H1 (cell line): ENCODE data around the gene GMCL2. TPM values are rescaled to one million over a fixed set of nuclear protein-coding genes. Genes with fewer than 3 reads are reported as not detected.

Source experiments
- CTCF ChIA-PET: fragments of 300-600 bp; sonication (Branson Sonifier 250); formaldehyde crosslinking; loops from one replicate; lab custom pipeline; 2021; ENCODE audit not compliant: partially characterized antibody; lab: Charles Lee
- POLR2A ChIA-PET: fragments of 300-600 bp; sonication (Branson Sonifier 250); formaldehyde crosslinking; loops from one replicate; lab custom pipeline; 2021; ENCODE audit warnings: inconsistent platforms; ENCODE audit not compliant: partially characterized antibody; lab: Charles Lee
- DNase-seq, 2 experiments: peaks; one replicate each; pipeline versions ENCODE4 v3.0.0 to v3.0.0-alpha.2; 2010 to 2022; ENCODE audit warnings: low spot score in 2 of 2, low read depth in 1 of 2, mixed read lengths in 1 of 2
- FAIRE-seq: peaks from 2 replicates; lab custom pipeline; 2011; peaks lifted over from hg19 to GRCh38; lab: Jason Lieb, UNC
- H2AFZ ChIP-seq: 2 replicates; pipeline ENCODE4 v1.8.1; 2012; ENCODE audit warnings: low read length, inconsistent platforms
- H2AK5ac ChIP-seq: 2 replicates; pipeline ENCODE4 v1.6.1; 2013; ENCODE audit warnings: low read depth, low read length
- H2BK120ac ChIP-seq: replicated peaks from 2 replicates; pipeline ENCODE3; 2013; ENCODE audit warnings: low read depth, low read length, inconsistent platforms
- H2BK12ac ChIP-seq: 2 replicates; pipeline ENCODE4 v1.6.1; 2013; ENCODE audit warnings: low read depth, low read length
- H2BK15ac ChIP-seq: 2 replicates; pipeline ENCODE4 v1.6.1; 2013; ENCODE audit warnings: low read length
- H2BK20ac ChIP-seq: 2 replicates; pipeline ENCODE4 v1.6.1; 2013; ENCODE audit warnings: low read length
- H2BK5ac ChIP-seq: 2 replicates; pipeline ENCODE4 v1.6.1; 2013; ENCODE audit warnings: low read depth, low read length
- H3K14ac ChIP-seq: 2 replicates; pipeline ENCODE4 v1.6.1; 2013; ENCODE audit warnings: inconsistent platforms; ENCODE audit not compliant: insufficient read length
- H3K18ac ChIP-seq: 2 replicates; pipeline ENCODE4 v1.6.1; 2013; ENCODE audit warnings: low read length; ENCODE audit errors: extremely low read depth
- H3K23ac ChIP-seq: 2 replicates; pipeline ENCODE4 v1.6.1; 2013; ENCODE audit warnings: inconsistent platforms; ENCODE audit not compliant: insufficient read length
- H3K23me2 ChIP-seq: 2 replicates; pipeline ENCODE4 v1.6.1; 2013; ENCODE audit warnings: low read depth, low read length
- H3K27ac ChIP-seq: 2 replicates; pipeline ENCODE4 v1.6.1; 2011; ENCODE audit warnings: low read depth, low read length, inconsistent platforms
- H3K27me3 ChIP-seq, 4 experiments: replicated peaks in 1 of 4; 1 replicate in 1 of 4; 2 replicates in 3 of 4; pipeline versions ENCODE4 v1.6.1 to v1.8.1; 2011 to 2013; ENCODE audit warnings: low read length in 3 of 4, mild to moderate bottlenecking in 3 of 4, inconsistent platforms in 2 of 4, mixed read lengths in 2 of 4, moderate library complexity in 1 of 4; ENCODE audit not compliant: control insufficient read depth in 3 of 4, insufficient read depth in 3 of 4; ENCODE audit errors: extremely low read depth in 1 of 4
- H3K36me3 ChIP-seq, 4 experiments: 2 replicates each; pipeline versions ENCODE4 v1.6.1 to v1.8.1; 2011 to 2013; ENCODE audit warnings: mild to moderate bottlenecking in 4 of 4, low read length in 3 of 4, moderate library complexity in 2 of 4, control low read depth in 1 of 4, inconsistent platforms in 1 of 4; ENCODE audit not compliant: insufficient read depth in 4 of 4, control insufficient read depth in 2 of 4
- H3K4ac ChIP-seq: replicated peaks from 2 replicates; pipeline ENCODE3; 2013; ENCODE audit warnings: low read length, low read depth, mixed read lengths, inconsistent platforms; ENCODE audit not compliant: insufficient read length
- H3K4me1 ChIP-seq, 4 experiments: replicated peaks in 1 of 4; 1 replicate in 1 of 4; 2 replicates in 3 of 4; pipeline versions ENCODE4 v1.6.1 to v1.8.1; 2011 to 2013; ENCODE audit warnings: low read length in 3 of 4, inconsistent platforms in 2 of 4, mixed read lengths in 1 of 4; ENCODE audit not compliant: insufficient read depth in 4 of 4, control insufficient read depth in 3 of 4
- H3K4me2 ChIP-seq, 2 experiments: 2 replicates each; pipeline versions ENCODE4 v1.6.1 to v1.8.1; 2011 to 2013; ENCODE audit warnings: low read depth in 2 of 2, low read length in 2 of 2, control low read depth in 1 of 2, inconsistent platforms in 1 of 2, mild to moderate bottlenecking in 1 of 2; ENCODE audit not compliant: insufficient read depth in 1 of 2
- H3K4me3 ChIP-seq, 4 experiments: fragments of 200-600, 300-600 bp in 1 of 4; sonication (generic), shearing (Covaris generic), sonication (Bioruptor Twin) in 1 of 4; 2 replicates each; pipeline versions ENCODE4 v1.5.1 to v1.8.1; 2011 to 2016; ENCODE audit warnings: low read length in 4 of 4, low read depth in 3 of 4, control low read depth in 2 of 4, inconsistent platforms in 2 of 4, mild to moderate bottlenecking in 2 of 4, mixed read lengths in 1 of 4, moderate library complexity in 1 of 4; ENCODE audit not compliant: insufficient read depth in 2 of 4; ENCODE audit errors: extremely low read depth in 1 of 4
- H3K56ac ChIP-seq: replicated peaks from 2 replicates; pipeline ENCODE3; 2013; ENCODE audit warnings: low read depth, mild to moderate bottlenecking, mixed read lengths, low read length, inconsistent platforms; ENCODE audit not compliant: insufficient read length
- H3K79me1 ChIP-seq: 2 replicates; pipeline ENCODE4 v1.6.1; 2013; ENCODE audit warnings: low read depth, low read length, control low read depth
- H3K79me2 ChIP-seq, 2 experiments: 2 replicates each; pipeline versions ENCODE4 v1.6.1 to v1.8.1; 2012 to 2013; ENCODE audit warnings: low read length in 2 of 2, mild to moderate bottlenecking in 2 of 2, inconsistent platforms in 1 of 2; ENCODE audit not compliant: insufficient read depth in 2 of 2, control insufficient read depth in 1 of 2
- H3K9ac ChIP-seq, 4 experiments: replicated peaks in 1 of 4; 1 replicate in 1 of 4; 2 replicates in 3 of 4; pipeline versions ENCODE4 v1.6.1 to v1.8.1; 2011 to 2013; ENCODE audit warnings: low read depth in 3 of 4, low read length in 3 of 4, control low read depth in 2 of 4, mild to moderate bottlenecking in 2 of 4, moderate library complexity in 2 of 4, inconsistent platforms in 1 of 4; ENCODE audit errors: extremely low read depth in 1 of 4
- H3K9me3 ChIP-seq, 2 experiments: 2 replicates each; pipeline versions ENCODE4 v1.6.1 to v1.8.1; 2012 to 2013; ENCODE audit warnings: mild to moderate bottlenecking in 2 of 2, moderate library complexity in 2 of 2, control low read depth in 1 of 2, inconsistent platforms in 1 of 2, low read depth in 1 of 2, low read length in 1 of 2, mixed read lengths in 1 of 2; ENCODE audit not compliant: insufficient read depth in 2 of 2
- H4K20me1 ChIP-seq, 2 experiments: replicated peaks in 1 of 2; 2 replicates each; pipeline versions ENCODE3 to v1.8.1; 2011 to 2013; ENCODE audit warnings: inconsistent platforms in 2 of 2, low read length in 2 of 2, mild to moderate bottlenecking in 1 of 2; ENCODE audit not compliant: insufficient read depth in 2 of 2, control insufficient read depth in 1 of 2
- H4K5ac ChIP-seq: 2 replicates; pipeline ENCODE4 v1.6.1; 2013; ENCODE audit warnings: low read length, low read depth, mixed read lengths, inconsistent platforms; ENCODE audit not compliant: insufficient read length
- H4K8ac ChIP-seq: 2 replicates; pipeline ENCODE4 v1.8.0; 2013; ENCODE audit warnings: mild to moderate bottlenecking, moderate library complexity, low read length, inconsistent platforms; ENCODE audit not compliant: insufficient read depth; ENCODE audit errors: extremely low read depth
- H4K91ac ChIP-seq: replicated peaks from 2 replicates; pipeline ENCODE3; 2013; ENCODE audit warnings: low read length, mixed read lengths, inconsistent platforms; ENCODE audit not compliant: insufficient read length
- CBX8 ChIP-seq: fragments of 300-800, 300-1000 bp; sonication (generic); IDR thresholded peaks from 2 replicates; pipeline ENCODE4 v1.7.1; 2016; ENCODE audit warnings: low read depth, low read length, borderline replicate concordance
- HDAC2 ChIP-seq, 2 experiments: fragments of 300-600 bp in 1 of 2; sonication (generic) in 1 of 2; IDR thresholded peaks; 2 replicates each; pipeline ENCODE4 v1.6.1; 2011 to 2012; ENCODE audit warnings: low read depth in 2 of 2, low read length in 2 of 2, mild to moderate bottlenecking in 2 of 2, moderate library complexity in 2 of 2, borderline replicate concordance in 1 of 2, inconsistent platforms in 1 of 2
- PHF8 ChIP-seq: fragments of 200-600 bp; sonication (generic); conservative IDR thresholded peaks from 2 replicates; pipeline ENCODE4 v1.7.1; 2012; ENCODE audit warnings: low read depth, mild to moderate bottlenecking, inconsistent platforms, low read length, moderate library complexity
- WGBS, 2 experiments: shearing (Covaris generic) in 1 of 2; methylation state at CpG; one replicate each; pipeline versions ENCODE4 v1.1.6 to v1.1.7; 2013 to 2015; ENCODE audit warnings: low lambda C conversion rate in 2 of 2, mixed read lengths in 2 of 2, inconsistent platforms in 1 of 2, low coverage in 1 of 2, missing lambda C conversion rate in 1 of 2; ENCODE audit not compliant: insufficient replicate concordance in 2 of 2, insufficient coverage in 1 of 2, insufficient read length in 1 of 2; ENCODE audit errors: extremely low coverage in 1 of 2, missing lambda C conversion rate in 1 of 2; 5-methylcytosine and 5-hydroxymethylcytosine counted together
- polyA plus RNA-seq, 7 experiments: library from polyadenylated mRNA; depleted of rRNA in 3 of 7; stranded (reverse) in 5 of 7; unstranded in 2 of 7; fragments of >200 nt in 5 of 7; fragments of 200-250 nt in 2 of 7; gene quantifications; 1 replicate in 5 of 7; 2 replicates in 1 of 7; 4 replicates in 1 of 7; pipeline versions ENCODE4 v1.2.1 to v1.2.3, GENCODE V29; 2011 to 2013; ENCODE audit warnings: missing spikeins in 2 of 7, mixed read lengths in 2 of 7
- total RNA-seq: library from RNA; stranded (reverse); fragmentation: NEBNext Ultra II Directional; extraction: Animal tissue kit (Norgen Biotek cat#: 25700); gene quantifications from 2 replicates; pipeline ENCODE4 v1.2.1, GENCODE V29; 2021

GMCL2 gene
- total and polyA plus RNA-seq, 2 of the 8 experiments (the other 6 are each of a cell fraction or from before 2014, with no cell fraction given), result 0.13 TPM; not detected in 1

DNA sequence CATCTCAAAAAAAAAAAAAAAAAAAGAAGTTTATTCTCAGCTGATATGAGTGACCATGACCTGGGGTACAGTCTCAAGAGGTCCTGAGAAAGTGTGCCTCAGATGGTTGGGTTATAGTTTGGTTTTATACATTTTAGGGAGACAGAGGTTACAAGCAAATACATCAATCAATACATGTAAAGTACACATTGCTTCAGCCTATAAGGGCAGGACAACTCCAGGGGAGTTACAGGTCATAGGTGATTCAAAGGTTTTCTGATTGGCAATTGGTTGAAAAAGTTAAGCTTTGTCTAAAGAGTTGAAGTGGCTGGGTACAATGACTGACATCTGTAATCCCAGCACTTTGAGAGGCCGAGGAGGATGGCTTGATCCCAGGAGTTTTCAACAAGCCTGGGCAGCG is 2.3 kb upstream of the GMCL2 start:
- H3K23me2 ChIP-seq, result no peaks in the 10 kb centered on the region
- H2AFZ ChIP-seq, result no peak overlapping the region
- no peaks in the 10 kb centered on the region for H3K36me3 ChIP-seq
- H3K18ac ChIP-seq, result no peak overlapping the region
- peaks cover 0 to 8% of the 10 kb centered on the region in 2 experiments; a peak in 2 of 4 replicates for H3K9me3 ChIP-seq
- H3K4me1 ChIP-seq, result peaks cover 0 to 9% (median 3%) of the 10 kb centered on the region in 4 experiments; a peak in 2 of 7 replicates
- TF ChIP-seq CBX8 (no peak), HDAC2 (IDR thresholded peaks at IDR 0.05; ENCODE audit: borderline replicate concordance in 1 of 2, low read depth in 2 of 2, low read length in 2 of 2) (no peak), PHF8 (no peak)
- no peak overlapping the region for H3K4me3 ChIP-seq
- no peaks in the 10 kb centered on the region; a peak in 1 of 7 replicates for H3K27me3 ChIP-seq
- H3K79me1 ChIP-seq, result no peaks in the 10 kb centered on the region
- H2BK120ac ChIP-seq, result no peak overlapping the region
- DNase-seq, result no peak
- POLR2A ChIA-PET, result interaction anchor here (0.6 to 38.5 kb wide), 5 partner anchors 5 to 867 kb away, joined by 3 to 985 read pairs (median 3); partner anchors contain the start of genes GMCL2 and HNRNPAB
- CTCF ChIA-PET, result interaction anchor here (1.1 to 2.1 kb wide), 3 partner anchors 8 to 12 kb away, joined by 3 to 7 read pairs (median 4); no protein-coding TSS in a partner anchor
- H2BK20ac ChIP-seq, result no peak overlapping the region
- no peak overlapping the region for H3K4me2 ChIP-seq
- H4K20me1 ChIP-seq, result no peaks in the 10 kb centered on the region
- H2BK12ac ChIP-seq, result no peak overlapping the region
- no peak overlapping the region for H3K27ac ChIP-seq
- no peak overlapping the region for H2AK5ac ChIP-seq
- no peak overlapping the region for H3K9ac ChIP-seq
- no peak overlapping the region for H3K4ac ChIP-seq
- H2BK5ac ChIP-seq, result no peak overlapping the region
- H4K91ac ChIP-seq, result no peak overlapping the region
- no peak overlapping the region for H3K23ac ChIP-seq
- H3K14ac ChIP-seq, result no peak overlapping the region
- 45% methylated on average over 2 of the region's 2 CpGs; no CpG with 5 or more reads in 1 of the 2 experiments for WGBS, 2 experiments
- FAIRE-seq, result no peak
- no peak overlapping the region for H4K5ac ChIP-seq
- H2BK15ac ChIP-seq, result no peak overlapping the region
- no peaks in the 10 kb centered on the region for H3K79me2 ChIP-seq
- no peak overlapping the region for H4K8ac ChIP-seq
- no peak overlapping the region for H3K56ac ChIP-seq
